IMR-90 (cell line): ENCODE data around the gene ENPP3. TPM values are rescaled to one million over a fixed set of nuclear protein-coding genes. Genes with fewer than 3 reads are reported as not detected.

Experiments used
- ATAC-seq: fragments of 200-7000 bp; cut with Tn5 transposase; 2 replicates; pipeline ENCODE4 v1.9.1; 2020; ENCODE audit warnings: low read depth, mild to moderate bottlenecking, moderate library complexity
- BruUV-seq: library from RNA; stranded (reverse); fragments of 400-500 nt; replicated peaks from 2 replicates; lab custom pipeline; 2021; lab: Mats Ljungman, UMichigan
- CTCF ChIA-PET: fragments of 300-600 bp; formaldehyde crosslinking; extraction: SDS; loops from one replicate; lab custom pipeline; 2021; ENCODE audit warnings: antibody characterized with exemption; lab: Yijun Ruan, JAX
- POLR2A ChIA-PET: fragments of 300-600 bp; sonication (Branson Sonifier 250); formaldehyde crosslinking; loops from one replicate; lab custom pipeline; 2022; ENCODE audit warnings: antibody characterized with exemption; ENCODE audit not compliant: unreplicated experiment; lab: Charles Lee
- DNase-seq: peaks from one replicate; pipeline ENCODE4 v3.0.0; 2013
- H2AFZ ChIP-seq: replicated peaks from 2 replicates; pipeline ENCODE3; 2013; ENCODE audit warnings: low read length, mild to moderate bottlenecking; ENCODE audit not compliant: poor library complexity
- H2AK5ac ChIP-seq: 2 replicates; pipeline ENCODE4 v1.6.1; 2013; ENCODE audit warnings: low read depth, low read length, inconsistent platforms
- H2AK9ac ChIP-seq: replicated peaks from 2 replicates; pipeline ENCODE3; 2013; ENCODE audit warnings: mild to moderate bottlenecking, low read depth, low read length, moderate library complexity; ENCODE audit not compliant: poor library complexity
- H2BK120ac ChIP-seq: 2 replicates; pipeline ENCODE4 v1.6.1; 2013; ENCODE audit warnings: low read depth, low read length, inconsistent platforms
- H2BK15ac ChIP-seq: 3 replicates; pipeline ENCODE4 v1.6.1; 2013; ENCODE audit warnings: low read depth, low read length, inconsistent platforms
- H2BK20ac ChIP-seq: 2 replicates; pipeline ENCODE4 v1.6.1; 2013; ENCODE audit warnings: low read depth, mild to moderate bottlenecking, inconsistent platforms, low read length, moderate library complexity
- H2BK5ac ChIP-seq: 2 replicates; pipeline ENCODE4 v1.6.1; 2013; ENCODE audit warnings: mild to moderate bottlenecking, low read depth, low read length, inconsistent platforms; ENCODE audit not compliant: poor library complexity, severe bottlenecking
- H3K14ac ChIP-seq: replicated peaks from 2 replicates; pipeline ENCODE4 v1.6.1; 2013; ENCODE audit warnings: low read depth, low read length, inconsistent platforms
- H3K18ac ChIP-seq: 2 replicates; pipeline ENCODE4 v1.6.1; 2013; ENCODE audit warnings: low read depth, low read length, control low read depth
- H3K23ac ChIP-seq: 2 replicates; pipeline ENCODE4 v1.6.1; 2013; ENCODE audit warnings: low read depth, low read length, inconsistent platforms
- H3K27ac ChIP-seq: 2 replicates; pipeline ENCODE4 v1.5.1; 2013; ENCODE audit warnings: mild to moderate bottlenecking, control low read depth, low read length; ENCODE audit not compliant: insufficient read depth
- H3K27me3 ChIP-seq: 2 replicates; pipeline ENCODE4 v1.6.1; 2013; ENCODE audit warnings: low read length; ENCODE audit not compliant: control insufficient read depth, insufficient read depth
- H3K36me3 ChIP-seq: 2 replicates; pipeline ENCODE4 v1.6.1; 2013; ENCODE audit warnings: low read length, mixed read lengths; ENCODE audit not compliant: control insufficient read depth, insufficient read depth
- H3K4ac ChIP-seq: 2 replicates; pipeline ENCODE4 v1.6.1; 2013; ENCODE audit warnings: low read depth, low read length, inconsistent platforms
- H3K4me1 ChIP-seq: 2 replicates; pipeline ENCODE4 v1.6.1; 2013; ENCODE audit warnings: low read length, mixed read lengths; ENCODE audit not compliant: control insufficient read depth, insufficient read depth
- H3K4me2 ChIP-seq: 2 replicates; pipeline ENCODE4 v1.6.1; 2013; ENCODE audit warnings: low read depth, mild to moderate bottlenecking, control low read depth, low read length, moderate library complexity
- H3K4me3 ChIP-seq: 2 replicates; pipeline ENCODE4 v1.5.1; 2013; ENCODE audit warnings: low read depth, mild to moderate bottlenecking, control low read depth, low read length, moderate library complexity; ENCODE audit not compliant: insufficient read depth
- H3K56ac ChIP-seq: 2 replicates; pipeline ENCODE4 v1.6.1; 2013; ENCODE audit warnings: low read length, inconsistent platforms; ENCODE audit not compliant: insufficient read depth; ENCODE audit errors: extremely low read depth
- H3K79me1 ChIP-seq, 2 experiments: 2 replicates each; pipeline ENCODE4 v1.6.1; 2013; ENCODE audit warnings: low read length in 2 of 2, inconsistent platforms in 1 of 2, low read depth in 1 of 2
- H3K9ac ChIP-seq: 2 replicates; pipeline ENCODE4 v1.6.1; 2013; ENCODE audit warnings: low read depth, low read length, control low read depth
- H3K9me1 ChIP-seq: 2 replicates; pipeline ENCODE4 v1.6.1; 2013; ENCODE audit warnings: low read length, inconsistent platforms; ENCODE audit not compliant: insufficient read depth
- H3K9me3 ChIP-seq: 2 replicates; pipeline ENCODE4 v1.6.1; 2013; ENCODE audit warnings: low read length; ENCODE audit not compliant: control insufficient read depth, insufficient read depth
- H4K20me1 ChIP-seq: 2 replicates; pipeline ENCODE4 v1.6.1; 2013; ENCODE audit warnings: low read length, inconsistent platforms; ENCODE audit not compliant: insufficient read depth
- H4K5ac ChIP-seq: 2 replicates; pipeline ENCODE4 v1.6.1; 2013; ENCODE audit warnings: mild to moderate bottlenecking, low read depth, low read length, control low read depth
- H4K8ac ChIP-seq, 2 experiments: 2 replicates each; pipeline ENCODE4 v1.6.1; 2013; ENCODE audit warnings: low read depth in 2 of 2, low read length in 2 of 2, control low read depth in 1 of 2, inconsistent platforms in 1 of 2
- H4K91ac ChIP-seq: 2 replicates; pipeline ENCODE4 v1.6.1; 2013; ENCODE audit warnings: low read depth, low read length, inconsistent platforms; ENCODE audit not compliant: insufficient read depth
- BHLHE40 ChIP-seq: fragments of 150-350 bp; IDR thresholded peaks from 2 replicates; pipeline ENCODE4 v1.6.1; 2016; ENCODE audit warnings: mild to moderate bottlenecking, low read depth, low read length
- CHD1 ChIP-seq: IDR thresholded peaks from 2 replicates; pipeline ENCODE4 v1.6.1; 2012; ENCODE audit warnings: low read depth, low read length, improper control_type of control experiment
- FOS ChIP-seq: fragments of 150-350 bp; IDR thresholded peaks from 2 replicates; pipeline ENCODE4 v1.6.1; 2016; ENCODE audit warnings: low read depth, low read length
- MAFK ChIP-seq: IDR thresholded peaks from 2 replicates; pipeline ENCODE4 v1.6.1; 2012; ENCODE audit warnings: low read depth, low read length, improper control_type of control experiment
- MAZ ChIP-seq: IDR thresholded peaks from 2 replicates; pipeline ENCODE4 v1.6.1; 2012; ENCODE audit warnings: low read depth, mild to moderate bottlenecking, low read length, improper control_type of control experiment, moderate library complexity, borderline replicate concordance
- MXI1 ChIP-seq: IDR thresholded peaks from 2 replicates; pipeline ENCODE4 v1.6.1; 2012; ENCODE audit warnings: low read depth, mild to moderate bottlenecking, low read length, moderate library complexity, borderline replicate concordance
- POLR2A ChIP-seq: IDR thresholded peaks from 2 replicates; pipeline ENCODE4 v1.6.1; 2012; ENCODE audit warnings: mild to moderate bottlenecking, low read depth, low read length
- RAD21 ChIP-seq: IDR thresholded peaks from 2 replicates; pipeline ENCODE4 v1.6.1; 2012; ENCODE audit warnings: low read length, improper control_type of control experiment
- RCOR1 ChIP-seq: IDR thresholded peaks from 2 replicates; pipeline ENCODE4 v1.6.1; 2012; ENCODE audit warnings: mild to moderate bottlenecking, low read length, improper control_type of control experiment; ENCODE audit not compliant: insufficient replicate concordance
- RFX5 ChIP-seq: IDR thresholded peaks from 2 replicates; pipeline ENCODE4 v1.8.0; 2012; ENCODE audit warnings: low read depth, mild to moderate bottlenecking, low read length, moderate library complexity
- SMC3 ChIP-seq: fragments of 150-350 bp; IDR thresholded peaks from 2 replicates; pipeline ENCODE4 v1.6.1; 2016; ENCODE audit warnings: low read depth, mild to moderate bottlenecking, antibody characterized with exemption, low read length, moderate library complexity
- WGBS, 2 experiments: methylation state at CpG; one replicate each; pipeline versions ENCODE4 v1.1.5 to v1.1.7; 2013; ENCODE audit warnings: missing lambda C conversion rate in 2 of 2; ENCODE audit not compliant: insufficient read length in 1 of 2; ENCODE audit errors: extremely low coverage in 2 of 2; 5-methylcytosine and 5-hydroxymethylcytosine counted together
- dilution Hi-C: fragments of 300-500 bp; cut with HindIII; formaldehyde crosslinking; loops from one replicate; pipeline ENCODE4 v1.14.3; 2018; ENCODE audit warnings: low sequenced_read_pairs; ENCODE audit not compliant: unreplicated experiment
- in situ Hi-C: fragments of 300-500 bp; cut with MboI; formaldehyde crosslinking; loops from 3 replicates; pipeline ENCODE4 v1.14.3; 2019; ENCODE audit warnings: low sequenced_read_pairs, inconsistent platforms, mixed read lengths
- intact Hi-C: fragments of 100-400 bp; cut with micrococcal nuclease; formaldehyde crosslinking; loops from 2 replicates; pipeline ENCODE4 v1.10.0; 2022
- polyA plus RNA-seq, 3 experiments: library from polyadenylated mRNA; depleted of rRNA; stranded (reverse); fragments of >200 nt; gene quantifications; 2 replicates each; pipeline ENCODE4 v1.2.3, GENCODE V29; 2012; ENCODE audit warnings: low replicate concordance in 1 of 3
- total RNA-seq: library from RNA; depleted of rRNA; stranded (reverse); fragments of >200 nt; gene quantifications from 2 replicates; pipeline ENCODE4 v1.2.3, GENCODE V29; 2012
- TF ChIP-seq, protein P1 (sequence below): fragments of 150-350 bp; IDR thresholded peaks from 2 replicates; pipeline ENCODE4 v1.6.1; 2017; ENCODE audit warnings: mild to moderate bottlenecking, antibody characterized with exemption, low read length, low read depth
- TF ChIP-seq, protein P2 (sequence below): conservative IDR thresholded peaks from 2 replicates; pipeline ENCODE4 v1.5.1; 2012; ENCODE audit warnings: mild to moderate bottlenecking, low read depth, low read length, improper control_type of control experiment

ENPP3 gene
- total and polyA plus RNA-seq, 2 of the 4 experiments (the other 2 are of a cell fraction), result under 0.01 to 0.05 TPM

DNA sequence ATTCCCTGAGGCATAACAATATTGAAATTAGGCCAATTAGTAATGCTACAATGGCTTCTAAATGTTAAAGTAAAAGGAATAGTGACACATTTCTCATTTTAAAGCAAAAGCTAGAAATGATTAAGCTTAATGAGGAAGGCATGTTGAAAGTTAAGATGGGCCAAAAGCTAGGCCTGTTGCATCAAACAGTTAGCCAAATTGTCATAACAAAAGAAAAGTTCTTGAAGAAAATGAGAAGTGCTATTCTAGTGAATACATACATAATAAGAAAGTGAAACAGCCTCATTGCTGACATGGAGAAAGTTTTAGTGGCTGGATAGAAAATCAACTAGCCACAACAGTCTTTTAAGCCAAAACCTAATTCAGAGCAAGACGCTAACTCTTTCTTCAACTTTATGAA lies 51.2 kb downstream of the ENPP3 start:
- no peak overlapping the region for H2BK120ac ChIP-seq
- CTCF ChIA-PET, result interaction anchor here (0.9 kb wide), 1 partner anchor 222 kb away, joined by 3 read pairs; no protein-coding TSS in a partner anchor
- no peak overlapping the region for H4K8ac ChIP-seq
- H4K5ac ChIP-seq, result no peak overlapping the region
- H3K9me1 ChIP-seq, result no peaks in the 10 kb centered on the region
- H3K27ac ChIP-seq, result no peak overlapping the region
- H3K4me2 ChIP-seq, result no peak overlapping the region
- POLR2A ChIA-PET, result no interaction called here
- TF ChIP-seq SMC3, result no peak
- no peak for TF ChIP-seq RAD21
- no peak for TF ChIP-seq BHLHE40
- TF ChIP-seq MXI1, result no peak
- TF ChIP-seq RFX5, result no peak
- TF ChIP-seq POLR2A, result no peak
- no peak for TF ChIP-seq RCOR1
- TF ChIP-seq CHD1, result no peak
- TF ChIP-seq FOS, result no peak
- TF ChIP-seq, protein P1, sequence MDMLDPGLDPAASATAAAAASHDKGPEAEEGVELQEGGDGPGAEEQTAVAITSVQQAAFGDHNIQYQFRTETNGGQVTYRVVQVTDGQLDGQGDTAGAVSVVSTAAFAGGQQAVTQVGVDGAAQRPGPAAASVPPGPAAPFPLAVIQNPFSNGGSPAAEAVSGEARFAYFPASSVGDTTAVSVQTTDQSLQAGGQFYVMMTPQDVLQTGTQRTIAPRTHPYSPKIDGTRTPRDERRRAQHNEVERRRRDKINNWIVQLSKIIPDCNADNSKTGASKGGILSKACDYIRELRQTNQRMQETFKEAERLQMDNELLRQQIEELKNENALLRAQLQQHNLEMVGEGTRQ, result no peak
- TF ChIP-seq MAFK, result no peak
- no peak for TF ChIP-seq MAZ
- TF ChIP-seq, protein P2, sequence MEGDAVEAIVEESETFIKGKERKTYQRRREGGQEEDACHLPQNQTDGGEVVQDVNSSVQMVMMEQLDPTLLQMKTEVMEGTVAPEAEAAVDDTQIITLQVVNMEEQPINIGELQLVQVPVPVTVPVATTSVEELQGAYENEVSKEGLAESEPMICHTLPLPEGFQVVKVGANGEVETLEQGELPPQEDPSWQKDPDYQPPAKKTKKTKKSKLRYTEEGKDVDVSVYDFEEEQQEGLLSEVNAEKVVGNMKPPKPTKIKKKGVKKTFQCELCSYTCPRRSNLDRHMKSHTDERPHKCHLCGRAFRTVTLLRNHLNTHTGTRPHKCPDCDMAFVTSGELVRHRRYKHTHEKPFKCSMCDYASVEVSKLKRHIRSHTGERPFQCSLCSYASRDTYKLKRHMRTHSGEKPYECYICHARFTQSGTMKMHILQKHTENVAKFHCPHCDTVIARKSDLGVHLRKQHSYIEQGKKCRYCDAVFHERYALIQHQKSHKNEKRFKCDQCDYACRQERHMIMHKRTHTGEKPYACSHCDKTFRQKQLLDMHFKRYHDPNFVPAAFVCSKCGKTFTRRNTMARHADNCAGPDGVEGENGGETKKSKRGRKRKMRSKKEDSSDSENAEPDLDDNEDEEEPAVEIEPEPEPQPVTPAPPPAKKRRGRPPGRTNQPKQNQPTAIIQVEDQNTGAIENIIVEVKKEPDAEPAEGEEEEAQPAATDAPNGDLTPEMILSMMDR, result no peak
- H3K23ac ChIP-seq, result no peak overlapping the region
- no CpG with 5 or more reads among the region's 1 CpG for WGBS, 2 experiments
- no TSS peak for BruUV-seq
- no peak overlapping the region for H2BK20ac ChIP-seq
- H3K4me1 ChIP-seq, result no peaks in the 10 kb centered on the region
- in situ Hi-C loops (loop anchor here (25.0 kb wide), 1 partner anchor 799 kb away; no protein-coding TSS in a partner anchor), intact Hi-C loops (no loop called here), dilution Hi-C loops (no loop called here)
- H2BK5ac ChIP-seq, result no peak overlapping the region
- no peak for ATAC-seq
- no peaks in the 10 kb centered on the region for H3K9me3 ChIP-seq
- no peak overlapping the region for H3K14ac ChIP-seq
- H2AK9ac ChIP-seq, result no peak overlapping the region
- no peak overlapping the region for H2AFZ ChIP-seq
- no peaks in the 10 kb centered on the region for H3K79me1 ChIP-seq
- H3K4me3 ChIP-seq, result no peak overlapping the region
- no peak overlapping the region for H4K91ac ChIP-seq
- no peaks in the 10 kb centered on the region; the same call in 1 of the 2 replicates for H3K27me3 ChIP-seq
- H3K36me3 ChIP-seq, result no peaks in the 10 kb centered on the region
- DNase-seq, result no peak
- no peak overlapping the region for H3K18ac ChIP-seq
- H3K9ac ChIP-seq, result no peak overlapping the region
- H3K4ac ChIP-seq, result no peak overlapping the region
- no peaks in the 10 kb centered on the region for H4K20me1 ChIP-seq
- no peak overlapping the region for H3K56ac ChIP-seq
- no peak overlapping the region for H2BK15ac ChIP-seq
- no peak overlapping the region for H2AK5ac ChIP-seq
